GM18951 (cell line): ENCODE data around the gene GLIPR1.
"Not testable (repeated sequence)": the region's sequence is repeated elsewhere in the genome, so short reads cannot be mapped to it uniquely, and the experiment has no call there.

Source experiments
- POLR2A ChIP-seq: IDR thresholded peaks from 4 replicates; pipeline ENCODE4 v1.6.1; 2011; ENCODE audit warnings: mild to moderate bottlenecking; ENCODE audit not compliant: insufficient read length, insufficient read depth; ENCODE audit errors: extremely low read depth
- in situ Hi-C: fragments of 300-500 bp; cut with MboI; formaldehyde crosslinking; loops from one replicate; pipeline ENCODE4 v1.12.0; 2022; ENCODE audit warnings: low sequenced_read_pairs, mixed read lengths, inconsistent platforms; ENCODE audit not compliant: unreplicated experiment

Gene GLIPR1

GRCh38 chr12:75511116-75512048 is 30.8 kb downstream of the GLIPR1 start, which contains the start of gene KRR1:
Gene KRR1, minus strand, starts transcription at chr12:75511609. Its CDS starts 12 bp downstream, at chr12:75511597.
- peak; percentile 73 for TF ChIP-seq POLR2A
- in situ Hi-C loops, result no loop called here

DNA sequence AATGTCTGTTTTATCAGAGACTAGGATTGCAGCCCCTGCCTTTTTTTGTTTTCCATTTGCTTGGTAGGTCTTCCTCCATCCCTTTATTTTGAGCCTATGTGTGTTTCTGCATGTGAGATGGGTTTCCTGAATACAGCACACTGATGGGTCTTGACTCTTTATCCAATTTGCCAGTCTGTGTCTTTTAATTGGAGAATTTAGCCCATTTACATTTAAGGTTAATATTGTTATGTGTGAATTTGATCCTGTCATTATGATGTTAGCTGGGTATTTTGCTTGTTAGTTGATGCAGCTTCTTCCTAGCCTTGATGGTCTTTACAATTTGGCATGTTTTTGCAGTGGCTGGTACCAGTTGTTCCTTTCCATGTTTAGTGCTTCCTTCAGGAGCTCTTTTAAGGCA is 40.7 kb downstream of the GLIPR1 start:
- in situ Hi-C loops, result not testable (repeated sequence)

DNA sequence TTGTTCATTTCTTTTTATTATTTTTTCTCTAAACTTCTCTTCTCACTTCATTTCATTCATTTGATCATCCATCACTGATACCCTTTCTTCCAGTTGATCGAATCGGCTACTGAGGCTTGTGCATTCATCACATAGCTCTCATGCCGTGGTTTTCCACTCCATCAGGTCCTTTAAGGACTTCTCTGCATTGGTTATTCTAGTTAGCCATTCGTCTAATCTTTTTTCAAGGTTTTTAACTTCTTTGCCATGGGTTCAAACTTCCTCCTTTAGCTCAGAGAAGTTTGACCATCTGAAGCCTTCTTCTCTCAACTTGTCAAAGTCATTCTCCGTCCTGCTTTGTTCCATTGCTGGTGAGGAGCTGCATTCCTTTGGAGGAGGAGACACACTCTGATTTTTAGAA is 41.6 kb downstream of the GLIPR1 start:
- in situ Hi-C loops, result not testable (repeated sequence)

DNA sequence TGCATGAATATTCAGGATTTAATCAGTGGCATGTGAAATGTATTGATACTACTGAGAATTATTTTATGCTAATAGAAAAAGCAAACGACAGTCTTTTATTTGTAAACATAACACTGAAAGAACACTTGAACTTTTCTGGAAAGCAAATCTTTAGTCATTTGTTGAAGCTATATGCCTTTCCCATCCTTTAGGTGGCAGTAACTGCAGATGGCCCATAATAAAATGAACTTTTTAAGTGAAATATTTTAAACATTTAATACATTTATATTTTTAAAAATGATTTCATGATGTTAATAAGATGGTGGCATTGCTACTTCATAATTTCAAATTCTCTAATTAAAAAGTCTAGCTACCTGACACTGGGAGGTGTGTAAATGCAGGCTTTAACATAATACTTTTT is 44.7 kb downstream of the GLIPR1 start:
- no peak for TF ChIP-seq POLR2A
- in situ Hi-C loops, result loop anchor here (25.0 kb wide), 2 partner anchors 812 to 912 kb away; partner anchors contain the start of gene BBS10

GRCh38 chr12:75526655-75527511 is 46.3 kb downstream of the GLIPR1 start:
- TF ChIP-seq POLR2A, result no peak
- in situ Hi-C loops, result loop anchor here (25.0 kb wide), 2 partner anchors 810 to 910 kb away; partner anchors contain the start of gene BBS10

DNA sequence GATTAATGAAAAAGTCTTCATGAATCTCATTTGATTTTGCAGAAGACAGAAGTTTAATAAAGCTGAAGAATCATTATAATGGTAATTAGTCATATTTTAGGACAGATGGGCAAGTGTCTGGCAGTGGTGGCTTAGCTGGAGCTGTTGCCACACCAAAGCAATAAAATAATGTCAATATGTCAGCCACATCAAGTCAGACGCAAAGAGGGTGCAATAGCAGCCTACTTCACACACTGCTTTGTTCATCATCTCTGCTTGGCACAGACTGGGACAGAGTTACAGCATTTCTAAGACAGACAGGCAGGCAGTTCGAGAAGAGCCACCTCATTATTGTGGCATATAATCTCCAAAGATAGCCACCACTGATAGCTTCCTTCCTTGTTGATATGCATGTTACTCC is 47.7 kb downstream of the GLIPR1 start:
- in situ Hi-C loops, result loop anchor here (25.0 kb wide), 2 partner anchors 809 to 909 kb away; partner anchors contain the start of gene BBS10
- no peak for TF ChIP-seq POLR2A

DNA sequence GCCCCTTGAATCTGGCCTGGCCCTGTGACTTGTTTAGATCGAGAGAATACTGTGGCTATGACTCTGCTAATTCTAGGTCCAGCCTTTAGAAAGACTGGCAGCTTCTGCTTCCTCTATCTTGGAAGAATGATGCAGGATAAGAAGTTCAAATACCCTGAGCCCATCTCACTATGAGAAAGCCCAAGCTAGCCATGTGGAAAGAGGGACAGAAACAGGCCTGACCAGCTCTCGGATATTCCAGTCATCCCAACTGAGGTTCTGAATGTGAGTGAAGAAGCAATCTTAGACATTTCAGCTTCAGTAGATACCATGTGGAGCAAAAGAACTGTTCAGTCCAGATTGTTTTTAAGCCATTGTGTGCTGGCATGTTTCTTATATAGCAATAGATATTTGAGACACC is 48.1 kb downstream of the GLIPR1 start:
- no peak for TF ChIP-seq POLR2A
- in situ Hi-C loops, result loop anchor here (25.0 kb wide), 2 partner anchors 809 to 909 kb away; partner anchors contain the start of gene BBS10

GRCh38 chr12:75529316-75529715 is 48.8 kb downstream of the GLIPR1 start:
- TF ChIP-seq POLR2A, result no peak
- in situ Hi-C loops, result loop anchor here (25.0 kb wide), 2 partner anchors 808 to 908 kb away; partner anchors contain the start of gene BBS10

DNA sequence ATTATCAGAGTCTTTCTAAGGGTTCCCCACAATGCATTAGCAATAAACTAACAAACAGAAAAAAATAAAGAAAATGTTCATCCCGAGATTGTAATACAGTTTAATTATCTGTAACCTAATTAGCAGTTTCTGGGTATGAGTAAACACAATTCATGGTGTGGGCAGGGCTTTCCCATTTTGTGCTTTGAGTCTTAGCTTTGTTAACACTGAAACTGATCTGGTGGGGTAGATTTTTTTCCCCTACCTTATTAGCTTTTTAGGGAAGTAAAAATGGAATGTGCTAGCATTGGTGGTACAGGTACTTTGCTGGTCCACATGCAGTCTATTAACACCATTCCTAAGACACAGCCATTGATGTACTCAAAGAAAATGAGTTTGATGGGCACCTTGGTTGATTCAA is 49.3 kb downstream of the GLIPR1 start:
- no peak for TF ChIP-seq POLR2A
- in situ Hi-C loops, result loop anchor here (10.0 to 25.0 kb wide), 3 partner anchors 505 to 907 kb away; partner anchors contain the start of genes BBS10 and PHLDA1

GRCh38 chr12:75533239-75533638 is 52.7 kb downstream of the GLIPR1 start:
- in situ Hi-C loops, result loop anchor here (10.0 to 25.0 kb wide), 3 partner anchors 502 to 904 kb away; partner anchors contain the start of genes BBS10 and PHLDA1
- TF ChIP-seq POLR2A, result no peak

DNA sequence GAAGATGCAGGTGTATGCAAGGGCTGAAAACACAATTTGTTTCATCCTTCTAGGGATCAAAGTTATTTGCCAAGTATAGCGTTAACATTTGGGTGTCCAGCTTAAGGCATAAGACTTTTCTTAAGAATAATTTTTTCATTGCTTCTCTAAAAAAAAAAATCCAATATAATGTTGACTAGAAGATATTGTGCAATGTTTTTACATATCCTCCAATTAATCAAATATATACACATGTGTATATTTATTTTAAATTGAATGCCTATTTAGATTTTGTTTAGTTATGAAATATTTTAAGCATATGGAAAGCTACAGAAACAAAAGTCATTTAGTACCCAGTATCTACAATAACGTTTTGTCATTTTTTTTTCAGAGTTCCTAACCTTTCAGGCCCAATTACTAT is 59.3 kb downstream of the GLIPR1 start:
- in situ Hi-C loops, result loop anchor here (10.0 to 25.0 kb wide), 3 partner anchors 495 to 897 kb away; partner anchors contain the start of genes BBS10 and PHLDA1
- no peak for TF ChIP-seq POLR2A

DNA sequence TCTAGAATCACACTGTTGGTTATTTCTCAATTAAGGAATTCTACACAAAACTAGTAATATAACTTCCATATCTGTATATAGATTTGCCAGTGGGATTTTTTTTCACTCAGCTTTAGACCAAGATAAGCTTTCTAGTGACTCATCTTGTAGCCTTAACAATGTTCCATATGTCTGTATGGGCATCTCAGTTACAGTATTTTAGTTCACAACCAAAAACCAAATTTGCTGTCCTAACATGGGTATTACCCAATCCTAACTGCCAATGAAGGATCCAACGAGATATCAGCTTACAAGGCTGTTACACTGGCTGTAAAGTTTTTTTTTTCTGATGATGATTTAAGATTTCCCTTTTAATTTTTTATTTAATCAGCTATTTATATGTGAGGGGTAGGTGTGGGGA is 62.4 kb downstream of the GLIPR1 start:
- TF ChIP-seq POLR2A, result no peak
- in situ Hi-C loops, result loop anchor here (25.0 kb wide), 2 partner anchors 794 to 894 kb away; partner anchors contain the start of gene BBS10

DNA sequence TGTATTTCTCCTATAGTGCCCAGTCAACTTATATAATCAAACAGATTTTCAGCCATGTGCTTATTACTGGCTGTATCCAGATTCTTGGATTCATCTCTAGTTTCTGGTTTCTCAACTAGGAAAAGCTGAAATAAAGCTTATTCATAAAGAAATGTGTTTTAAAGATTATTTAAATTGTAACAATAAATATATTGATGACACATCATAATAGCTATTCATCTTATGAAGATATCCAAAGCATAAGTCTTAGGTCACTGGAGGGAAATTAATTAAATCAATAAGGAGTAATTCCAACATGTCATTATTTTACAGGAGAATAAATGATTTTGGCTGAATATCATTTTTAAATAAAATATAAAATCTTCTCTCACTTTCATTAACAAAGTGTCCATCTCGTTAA is 63.0 kb downstream of the GLIPR1 start:
- in situ Hi-C loops, result loop anchor here (25.0 kb wide), 2 partner anchors 794 to 894 kb away; partner anchors contain the start of gene BBS10
- TF ChIP-seq POLR2A, result no peak

DNA sequence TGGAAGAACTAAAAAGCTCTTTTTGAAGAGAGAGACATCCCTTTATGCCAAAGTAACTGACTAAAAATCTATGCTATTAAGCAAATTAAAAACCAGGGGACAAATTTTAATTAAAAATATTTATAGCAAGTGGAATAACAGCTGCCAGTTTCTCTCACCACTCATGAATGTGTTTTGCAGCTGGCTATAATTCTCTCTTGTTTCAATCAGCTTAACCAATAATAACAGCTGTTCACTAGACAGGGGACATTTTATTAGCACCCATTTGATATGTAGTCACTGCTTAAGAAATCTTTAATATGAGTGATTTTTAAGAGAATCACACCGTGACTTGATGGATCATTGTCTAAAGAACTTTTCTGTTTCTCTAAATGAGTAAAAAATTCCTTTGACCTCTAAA is 65.1 kb downstream of the GLIPR1 start:
- no peak for TF ChIP-seq POLR2A
- in situ Hi-C loops, result loop anchor here (25.0 kb wide), 2 partner anchors 792 to 892 kb away; partner anchors contain the start of gene BBS10
